IPS DF 6.9 (cell line): ENCODE measurements around the gene ZNF878.
A peak's percentile ranks its signal among the peaks of the same experiment; 100 is the strongest.
"Not testable (repeated sequence)": the region's sequence is repeated elsewhere in the genome, so short reads cannot be mapped to it uniquely, and the experiment has no call there.

ENCODE experiments used
- DNase-seq: peaks from one replicate; pipeline ENCODE4 v3.0.0-alpha.2; 2013; ENCODE audit warnings: low read depth, low spot score
- H3K27ac ChIP-seq: one replicate; pipeline ENCODE4 v1.5.1; 2013; ENCODE audit warnings: low read length, control low read depth
- H3K27me3 ChIP-seq: 2 replicates; pipeline ENCODE4 v1.6.1; 2013; ENCODE audit warnings: mild to moderate bottlenecking, low read length; ENCODE audit not compliant: control insufficient read depth, insufficient read depth
- H3K36me3 ChIP-seq: 2 replicates; pipeline ENCODE4 v1.6.1; 2013; ENCODE audit warnings: low read length; ENCODE audit not compliant: control insufficient read depth, insufficient read depth
- H3K4me1 ChIP-seq: 2 replicates; pipeline ENCODE4 v1.6.1; 2013; ENCODE audit warnings: low read length; ENCODE audit not compliant: control insufficient read depth, insufficient read depth
- H3K4me3 ChIP-seq: 2 replicates; pipeline ENCODE4 v1.5.1; 2013; ENCODE audit warnings: mild to moderate bottlenecking, low read length
- H3K9me3 ChIP-seq: 2 replicates; pipeline ENCODE4 v1.6.1; 2013; ENCODE audit warnings: low read length, inconsistent platforms; ENCODE audit not compliant: control insufficient read depth, insufficient read depth
- WGBS: extraction: QIAGEN DNeasy Blood & Tissue Kit; methylation state at CpG from one replicate; pipeline ENCODE4 v1.1.7; 2013; ENCODE audit warnings: mixed read lengths, missing lambda C conversion rate; ENCODE audit not compliant: insufficient read length, insufficient coverage; 5-methylcytosine and 5-hydroxymethylcytosine counted together

Gene ZNF878

DNA sequence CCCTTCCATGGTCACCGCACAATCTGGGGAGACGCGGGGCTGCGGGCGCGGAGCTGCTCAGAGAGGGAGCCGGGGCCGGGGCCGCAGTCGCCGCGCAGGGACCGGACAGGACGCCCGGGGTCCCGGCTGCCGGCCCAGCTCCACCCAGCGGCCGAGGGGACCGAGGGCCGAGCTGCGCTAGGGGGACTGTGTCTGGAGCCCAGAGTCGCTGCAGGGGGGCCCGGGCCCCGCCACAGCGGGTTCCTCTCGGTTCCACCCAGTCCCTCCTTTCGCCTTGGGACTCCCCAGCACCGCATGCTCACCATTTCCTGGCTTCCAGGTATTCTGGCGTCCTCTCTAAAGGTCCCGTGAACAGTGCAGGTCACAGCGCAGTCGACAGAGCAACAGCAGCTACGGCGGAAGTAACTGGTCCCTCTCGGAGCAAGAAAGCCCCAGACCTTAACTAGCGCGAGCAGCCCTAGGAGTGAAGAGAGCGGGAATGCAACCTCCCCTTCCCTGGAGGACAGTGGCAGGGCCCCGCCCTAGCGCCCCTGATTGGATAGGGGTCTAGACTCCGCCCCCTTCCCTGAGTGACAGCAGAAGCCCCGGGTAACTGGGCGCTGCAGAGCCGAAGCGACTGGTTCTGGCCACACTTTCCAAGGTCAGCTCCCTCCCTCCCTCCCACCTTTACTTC lies at the start of gene ZNF878:
ZNF878 (minus strand) TSS at position 465 of the 673 bp plus-strand sequence; CDS start at position 305, 160 bp downstream.
- H3K9me3 ChIP-seq = no peaks in the 10 kb centered on the region
- H3K36me3 ChIP-seq = no peaks in the 10 kb centered on the region
- H3K4me3 ChIP-seq = peak within 1 kb of the TSS; percentile 64; the same call in 1 of the 2 replicates
- whole genome bisulfite sequencing = no CpG with 5 or more reads among the region's 46 CpGs
- no peak within 1 kb of the TSS for H3K27ac ChIP-seq
- no peaks in the 10 kb centered on the region for H3K27me3 ChIP-seq
- DNase-seq = peak; percentile 95
- no peaks in the 10 kb centered on the region for H3K4me1 ChIP-seq

- WGBS = no CpG with 5 or more reads among the region's 9 CpGs
- Histone ChIP-seq H3K27ac (no peak overlapping the region), H3K4me3 (no peak overlapping the region), H3K4me1 (peaks cover under 1% of the 10 kb centered on the region; the same call in 1 of the 2 replicates), H3K27me3 (no peaks in the 10 kb centered on the region), H3K36me3 (peaks cover 7% of the 10 kb centered on the region; the same call in 1 of the 2 replicates), H3K9me3 (no peaks in the 10 kb centered on the region)
- DNase-seq = no peak
Observed at GRCh38 chr19:12098040-12098439, 45.3 kb upstream of the ZNF878 start.

GRCh38 chr19:12095111-12095790 lies 42.5 kb upstream of the ZNF878 start:
- H3K27me3 ChIP-seq = no peaks in the 10 kb centered on the region
- H3K4me3 ChIP-seq = no peak overlapping the region
- WGBS = no CpG with 5 or more reads among the region's 4 CpGs
- DNase-seq = no peak
- peaks cover 7% of the 10 kb centered on the region; the same call in 1 of the 2 replicates for H3K36me3 ChIP-seq
- no peaks in the 10 kb centered on the region for H3K9me3 ChIP-seq
- no peak overlapping the region for H3K27ac ChIP-seq
- peaks cover 1% of the 10 kb centered on the region; the same call in 1 of the 2 replicates for H3K4me1 ChIP-seq

DNA sequence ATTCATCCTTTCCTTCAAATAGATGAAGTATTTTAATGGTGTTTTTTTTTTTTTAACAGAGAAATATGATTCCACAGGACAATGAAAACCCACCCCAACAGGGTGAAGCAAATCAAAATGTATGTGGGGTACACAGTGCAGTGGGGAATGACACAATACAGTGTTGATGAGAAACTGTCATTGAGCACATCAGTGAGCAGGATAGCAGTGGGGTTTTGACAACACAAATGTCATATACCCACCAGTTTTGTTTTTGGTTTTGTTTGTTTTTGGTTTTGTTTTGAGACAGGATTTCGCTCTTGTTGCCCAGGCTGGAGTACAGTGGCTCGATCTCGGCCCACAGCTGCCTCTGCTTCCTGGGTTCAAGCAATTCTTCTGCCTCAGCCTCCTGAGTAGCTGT lies 41.0 kb upstream of the ZNF878 start:
- Histone ChIP-seq H3K27me3 (no peaks in the 10 kb centered on the region), H3K4me1 (peaks cover 1% of the 10 kb centered on the region; the same call in 1 of the 2 replicates), H3K4me3 (no peak overlapping the region), H3K9me3 (no peaks in the 10 kb centered on the region), H3K27ac (no peak overlapping the region), H3K36me3 (peaks cover 7% of the 10 kb centered on the region; the same call in 1 of the 2 replicates)
- no CpG with 5 or more reads among the region's 3 CpGs for WGBS
- no peak for DNase-seq

DNA sequence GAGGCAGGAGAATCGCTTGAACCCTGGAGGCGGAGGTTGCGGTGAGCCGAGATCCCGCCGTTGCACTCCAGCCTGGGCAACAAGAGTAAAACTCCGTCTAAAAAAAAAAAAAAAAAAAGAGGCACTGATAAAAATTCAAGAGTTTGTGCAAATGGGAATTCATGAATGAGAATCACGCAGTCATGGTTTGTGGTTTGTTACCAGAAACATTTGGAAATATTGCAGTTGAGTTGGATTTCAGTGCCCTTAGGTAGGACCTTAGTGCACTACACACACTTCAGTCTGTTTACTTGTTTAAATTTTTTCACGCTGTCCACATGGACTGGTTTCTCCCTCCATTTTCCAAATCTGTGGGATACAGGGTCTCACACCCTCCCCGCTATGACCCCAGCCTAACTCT lies 40.2 kb upstream of the ZNF878 start:
- Histone ChIP-seq H3K9me3 (no peaks in the 10 kb centered on the region), H3K36me3 (peaks cover 4% of the 10 kb centered on the region; the same call in 1 of the 2 replicates), H3K4me1 (peaks cover 1% of the 10 kb centered on the region; the same call in 1 of the 2 replicates), H3K4me3 (peak overlapping the region; percentile 85; the same call in 1 of the 2 replicates), H3K27ac (no peak overlapping the region), H3K27me3 (no peaks in the 10 kb centered on the region)
- no peak for DNase-seq
- no CpG with 5 or more reads among the region's 10 CpGs for WGBS

DNA sequence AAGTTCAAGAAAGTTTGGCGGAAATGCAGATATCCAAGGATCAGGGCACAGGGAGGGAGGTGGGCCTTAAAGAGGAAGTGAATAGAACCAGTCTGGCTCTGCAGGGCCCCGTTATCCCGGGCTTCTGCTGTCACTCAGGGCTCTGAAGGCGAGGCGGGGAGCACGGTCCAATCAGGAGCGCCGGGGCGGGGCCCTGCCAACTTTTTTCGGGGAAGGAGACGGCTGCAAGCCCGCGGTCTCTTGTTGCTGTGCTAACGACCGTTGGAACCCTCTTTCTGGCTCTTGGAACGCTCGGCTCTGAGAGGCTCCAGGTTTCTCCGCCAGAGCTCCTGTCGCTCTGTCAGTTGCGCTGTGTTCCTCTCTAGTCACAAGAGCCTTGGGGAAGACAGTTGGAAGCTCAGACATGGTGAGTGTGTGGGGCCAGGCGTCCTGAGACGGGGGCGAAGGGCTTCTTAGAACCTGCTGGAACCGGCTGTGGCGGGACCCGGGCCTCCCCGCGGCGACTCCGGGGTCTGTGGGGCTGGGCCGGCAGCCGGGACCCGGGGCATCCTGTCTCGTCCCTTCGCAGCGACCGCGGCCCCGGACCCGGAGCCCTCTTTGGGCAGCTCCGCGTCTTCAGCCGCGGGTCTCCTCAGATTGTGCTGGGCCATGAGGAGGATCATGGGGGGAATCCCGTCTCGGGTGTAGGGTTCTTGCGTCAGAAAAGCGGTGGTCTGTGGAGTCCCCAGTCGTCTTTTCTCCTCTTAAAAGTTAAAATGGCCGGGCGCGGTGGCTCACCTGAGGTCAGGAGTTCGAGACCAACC lies 39.5 kb upstream of the ZNF878 start:
- Histone ChIP-seq H3K27ac (no peak overlapping the region), H3K4me1 (peaks cover 1% of the 10 kb centered on the region; the same call in 1 of the 2 replicates), H3K9me3 (no peaks in the 10 kb centered on the region), H3K36me3 (peaks cover 2% of the 10 kb centered on the region; the same call in 1 of the 2 replicates), H3K27me3 (no peaks in the 10 kb centered on the region), H3K4me3 (peak overlapping the region; percentile 85)
- peak; percentile 71 for DNase-seq
- WGBS = no CpG with 5 or more reads among the region's 53 CpGs

DNA sequence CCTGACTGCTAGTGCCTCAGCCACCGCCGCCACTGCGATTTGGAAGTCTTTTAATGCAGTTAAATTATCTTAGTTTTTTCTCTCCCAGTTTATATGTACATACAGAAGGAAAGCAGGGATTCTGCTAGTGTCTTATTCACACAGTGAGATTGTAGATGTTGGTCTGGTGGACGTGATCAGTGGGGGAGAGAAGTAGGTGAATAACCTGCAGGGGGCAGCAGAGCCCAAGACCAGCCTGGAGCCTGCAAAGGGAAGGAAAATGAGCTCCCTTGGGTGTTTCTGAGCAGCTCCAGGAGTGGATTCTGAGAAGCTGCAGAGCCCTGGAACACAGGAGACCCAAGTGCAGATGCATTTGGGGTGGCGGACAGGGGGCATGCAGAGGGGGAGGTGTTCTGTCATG lies 38.0 kb upstream of the ZNF878 start:
- peak; percentile 52 for DNase-seq
- Histone ChIP-seq H3K27me3 (no peaks in the 10 kb centered on the region), H3K4me1 (peaks cover 1% of the 10 kb centered on the region; the same call in 1 of the 2 replicates), H3K9me3 (no peaks in the 10 kb centered on the region), H3K27ac (no peak overlapping the region), H3K36me3 (peaks cover 2% of the 10 kb centered on the region; the same call in 1 of the 2 replicates), H3K4me3 (no peak overlapping the region)
- no CpG with 5 or more reads among the region's 5 CpGs for WGBS

DNA sequence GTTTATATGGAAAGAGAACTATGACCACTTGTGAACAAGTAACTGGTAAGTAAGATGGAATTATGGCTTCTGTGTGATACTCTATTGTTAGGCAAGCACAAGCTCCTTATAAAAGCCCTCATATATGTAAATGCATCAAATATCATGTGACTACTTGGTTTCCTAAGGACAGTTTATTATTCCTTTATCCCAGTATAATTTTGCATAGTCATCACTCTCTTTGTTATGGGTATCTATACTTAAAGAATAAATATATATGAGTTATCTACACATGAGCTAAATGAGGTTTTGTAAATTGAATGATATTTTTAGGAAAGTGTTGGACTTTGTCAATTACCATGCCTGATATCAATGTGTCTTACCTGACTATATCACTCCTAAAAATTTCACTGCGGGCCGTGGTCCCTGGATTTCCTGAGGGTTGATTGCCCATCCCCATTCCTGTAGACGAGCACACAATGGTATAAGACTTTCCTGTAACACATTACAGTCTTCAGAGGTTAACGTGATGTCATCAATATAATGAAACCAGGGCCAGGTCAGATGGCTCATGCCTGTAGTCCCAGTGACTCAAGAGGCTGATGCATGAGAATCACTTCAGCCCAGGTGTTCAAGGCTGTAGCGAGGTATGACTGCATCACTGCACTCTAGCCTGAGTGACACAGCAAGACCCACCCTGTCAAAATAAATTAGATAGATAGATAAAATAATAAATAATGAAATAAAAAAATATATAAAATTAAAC lies 32.5 kb upstream of the ZNF878 start:
- H3K4me3 ChIP-seq = no peak overlapping the region
- no peaks in the 10 kb centered on the region for H3K36me3 ChIP-seq
- no peaks in the 10 kb centered on the region for H3K9me3 ChIP-seq
- no peak overlapping the region for H3K27ac ChIP-seq
- no peaks in the 10 kb centered on the region for H3K4me1 ChIP-seq
- DNase-seq = no peak
- WGBS = no CpG with 5 or more reads among the region's 5 CpGs
- no peaks in the 10 kb centered on the region for H3K27me3 ChIP-seq

DNA sequence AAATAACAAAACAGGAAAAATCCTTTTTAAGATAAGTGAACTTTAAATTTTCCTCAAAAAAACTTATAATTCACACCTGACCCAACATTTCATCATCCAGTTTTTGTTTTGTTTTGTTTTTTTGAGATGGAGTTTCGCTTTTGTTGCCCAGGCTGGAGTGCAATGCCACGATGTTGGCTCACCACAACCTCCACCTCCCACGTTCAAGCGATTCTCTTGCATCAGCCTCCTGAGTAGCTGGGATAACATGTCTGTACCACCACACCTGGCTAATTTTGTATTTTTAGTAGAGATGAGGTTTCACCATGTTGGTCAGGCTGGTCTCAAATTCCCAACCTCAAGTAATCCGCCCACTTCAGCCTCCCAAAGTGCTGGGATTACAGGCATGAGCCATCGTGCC lies 30.6 kb upstream of the ZNF878 start:
- WGBS = no CpG with 5 or more reads among the region's 6 CpGs
- H3K4me1 ChIP-seq, H3K36me3 ChIP-seq, H3K27ac ChIP-seq, H3K9me3 ChIP-seq, H3K27me3 ChIP-seq, DNase-seq, H3K4me3 ChIP-seq: not testable (repeated sequence)
